GM08714 (cell line): ENCODE measurements around the gene TIMP3.

Source experiments
- H3K4me3 ChIP-seq: fragments of 200-500 bp; sonication (Bioruptor generic); 2 replicates; pipeline ENCODE4 v1.5.1; 2014; ENCODE audit warnings: mild to moderate bottlenecking, low read length, inconsistent platforms
- ZNF274 ChIP-seq: IDR thresholded peaks from 2 replicates; pipeline ENCODE4 v1.6.1; 2012; ENCODE audit warnings: mild to moderate bottlenecking, low read depth, low read length

TIMP3 gene

GRCh38 chr22:32880061-32880460 lies 78.6 kb downstream of the TIMP3 start:
- TF ChIP-seq ZNF274, result no peak
- no peak overlapping the region for H3K4me3 ChIP-seq

GRCh38 chr22:32880505-32880892 lies 79.0 kb downstream of the TIMP3 start:
- H3K4me3 ChIP-seq, result no peak overlapping the region
- TF ChIP-seq ZNF274, result no peak

- no peak for TF ChIP-seq ZNF274
- no peak overlapping the region for H3K4me3 ChIP-seq
Observed at GRCh38 chr22:32880893-32881596, 79.5 kb downstream of the TIMP3 start.

- no peak for TF ChIP-seq ZNF274
- no peak overlapping the region for H3K4me3 ChIP-seq
Observed at GRCh38 chr22:32882360-32882755, 80.9 kb downstream of the TIMP3 start.

GRCh38 chr22:32882774-32883530 lies 81.4 kb downstream of the TIMP3 start:
- no peak for TF ChIP-seq ZNF274
- H3K4me3 ChIP-seq, result no peak overlapping the region

GRCh38 chr22:32887324-32887980 lies 85.9 kb downstream of the TIMP3 start:
- no peak overlapping the region for H3K4me3 ChIP-seq
- no peak for TF ChIP-seq ZNF274

- TF ChIP-seq ZNF274, result no peak
- no peak overlapping the region for H3K4me3 ChIP-seq
Observed at GRCh38 chr22:32888976-32889375, 87.5 kb downstream of the TIMP3 start.

- no peak for TF ChIP-seq ZNF274
- H3K4me3 ChIP-seq, result no peak overlapping the region
Observed at GRCh38 chr22:32896891-32897290, 95.4 kb downstream of the TIMP3 start.

GRCh38 chr22:32897400-32897799 lies 95.9 kb downstream of the TIMP3 start:
- H3K4me3 ChIP-seq, result no peak overlapping the region
- no peak for TF ChIP-seq ZNF274

GRCh38 chr22:32900886-32901635 lies 99.6 kb downstream of the TIMP3 start:
- no peak overlapping the region for H3K4me3 ChIP-seq
- no peak for TF ChIP-seq ZNF274

GRCh38 chr22:32901925-32902324 lies 100.4 kb downstream of the TIMP3 start:
- no peak overlapping the region for H3K4me3 ChIP-seq
- no peak for TF ChIP-seq ZNF274

GRCh38 chr22:32903507-32903906 lies 102.0 kb downstream of the TIMP3 start:
- TF ChIP-seq ZNF274, result no peak
- no peak overlapping the region for H3K4me3 ChIP-seq

- no peak overlapping the region for H3K4me3 ChIP-seq
- TF ChIP-seq ZNF274, result no peak
Observed at GRCh38 chr22:32904044-32904443, 102.5 kb downstream of the TIMP3 start.

- no peak for TF ChIP-seq ZNF274
- H3K4me3 ChIP-seq, result no peak overlapping the region
Observed at GRCh38 chr22:32905400-32905799, 103.9 kb downstream of the TIMP3 start.
